Measurements from ENCODE around the gene PCDH15.

DNA sequence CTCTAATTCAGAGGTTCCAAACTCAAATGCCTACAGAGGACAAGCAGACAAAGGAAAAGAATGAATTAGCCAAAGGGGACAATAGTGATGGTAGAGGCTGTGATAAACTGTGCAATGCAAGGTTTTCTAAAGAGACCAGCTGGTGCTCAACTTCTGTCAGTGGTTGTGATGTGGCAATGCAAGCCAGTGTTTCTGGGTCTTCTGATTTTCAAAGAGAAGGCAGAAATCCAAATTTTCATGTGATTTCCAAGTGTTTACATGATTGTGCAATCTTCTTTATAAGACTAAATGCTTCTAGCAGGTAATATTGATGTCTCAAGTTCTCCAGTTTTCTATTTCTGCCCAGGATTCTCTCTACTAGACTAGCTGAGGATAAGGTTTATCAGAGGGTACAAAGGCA is 135.9 kb downstream of the PCDH15 start:
- TF ChIP-seq, protein P1, sequence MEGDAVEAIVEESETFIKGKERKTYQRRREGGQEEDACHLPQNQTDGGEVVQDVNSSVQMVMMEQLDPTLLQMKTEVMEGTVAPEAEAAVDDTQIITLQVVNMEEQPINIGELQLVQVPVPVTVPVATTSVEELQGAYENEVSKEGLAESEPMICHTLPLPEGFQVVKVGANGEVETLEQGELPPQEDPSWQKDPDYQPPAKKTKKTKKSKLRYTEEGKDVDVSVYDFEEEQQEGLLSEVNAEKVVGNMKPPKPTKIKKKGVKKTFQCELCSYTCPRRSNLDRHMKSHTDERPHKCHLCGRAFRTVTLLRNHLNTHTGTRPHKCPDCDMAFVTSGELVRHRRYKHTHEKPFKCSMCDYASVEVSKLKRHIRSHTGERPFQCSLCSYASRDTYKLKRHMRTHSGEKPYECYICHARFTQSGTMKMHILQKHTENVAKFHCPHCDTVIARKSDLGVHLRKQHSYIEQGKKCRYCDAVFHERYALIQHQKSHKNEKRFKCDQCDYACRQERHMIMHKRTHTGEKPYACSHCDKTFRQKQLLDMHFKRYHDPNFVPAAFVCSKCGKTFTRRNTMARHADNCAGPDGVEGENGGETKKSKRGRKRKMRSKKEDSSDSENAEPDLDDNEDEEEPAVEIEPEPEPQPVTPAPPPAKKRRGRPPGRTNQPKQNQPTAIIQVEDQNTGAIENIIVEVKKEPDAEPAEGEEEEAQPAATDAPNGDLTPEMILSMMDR (IDR thresholded peaks at IDR 0.05): no peak
- no peak for TF ChIP-seq POLR2A (IDR thresholded peaks at IDR 0.05)
